GM12874 (cell line): ENCODE measurements around the gene ALDH3B1.

Experiments
- CTCF ChIP-seq: IDR thresholded peaks from 2 replicates; pipeline ENCODE4 v1.5.1; 2011; ENCODE audit warnings: low read depth, mild to moderate bottlenecking, control low read depth, low read length, moderate library complexity; ENCODE audit not compliant: insufficient read depth

Gene ALDH3B1

GRCh38 chr11:68016161-68016903 lies 6.2 kb downstream of the ALDH3B1 start:
- no peak for TF ChIP-seq CTCF

GRCh38 chr11:68016904-68017817 lies 7.0 kb downstream of the ALDH3B1 start:
- TF ChIP-seq CTCF: no peak

- TF ChIP-seq CTCF: no peak
Observed at GRCh38 chr11:68017980-68018729, 8.0 kb downstream of the ALDH3B1 start.

- no peak for TF ChIP-seq CTCF
Observed at GRCh38 chr11:68018730-68019190, 8.6 kb downstream of the ALDH3B1 start.

GRCh38 chr11:68019486-68019885 lies 9.4 kb downstream of the ALDH3B1 start:
- TF ChIP-seq CTCF: no peak

- TF ChIP-seq CTCF: no peak
Observed at GRCh38 chr11:68020575-68020974, 10.4 kb downstream of the ALDH3B1 start.
